SU-DHL-6 (cell line): Measurements from ENCODE around the gene DAAM1.

Experiments used
- EZH2phosphoT487 ChIP-seq: fragments of 200-600 bp; sonication (generic), shearing (Covaris generic); conservative IDR thresholded peaks from 2 replicates; pipeline ENCODE4 v1.6.1; 2018; ENCODE audit warnings: mild to moderate bottlenecking, antibody characterized with exemption, low read length, moderate library complexity, mixed read lengths
- TF ChIP-seq, protein P1 (sequence below): fragments of 200-600 bp; sonication (generic); IDR thresholded peaks from one replicate; pipeline ENCODE4 v1.5.1; 2017; ENCODE audit warnings: antibody characterized with exemption, mild to moderate bottlenecking, low read length, moderate library complexity; ENCODE audit not compliant: insufficient read depth, poor library complexity, severe bottlenecking

DNA sequence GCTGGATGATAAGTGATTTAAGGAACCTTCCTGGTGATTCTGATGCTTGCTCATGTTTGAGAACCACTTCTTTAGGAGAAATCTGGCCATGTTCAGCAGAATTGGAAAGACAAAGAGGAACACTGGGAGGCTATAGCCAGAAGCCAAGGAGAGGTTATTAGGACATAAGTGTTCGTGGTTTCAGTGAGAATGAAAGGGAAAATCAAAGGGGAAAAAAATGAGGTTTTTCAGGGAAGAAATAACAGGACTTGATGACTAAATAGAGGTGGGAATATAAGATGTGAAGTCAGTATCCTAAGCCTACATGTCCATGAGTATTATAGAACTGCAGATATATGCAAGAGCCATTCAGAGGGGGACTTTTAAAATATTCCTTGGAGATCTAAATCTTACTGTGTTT, 95.6 kb downstream of the DAAM1 start:
- TF ChIP-seq EZH2phosphoT487, result no peak
- TF ChIP-seq, protein P1, sequence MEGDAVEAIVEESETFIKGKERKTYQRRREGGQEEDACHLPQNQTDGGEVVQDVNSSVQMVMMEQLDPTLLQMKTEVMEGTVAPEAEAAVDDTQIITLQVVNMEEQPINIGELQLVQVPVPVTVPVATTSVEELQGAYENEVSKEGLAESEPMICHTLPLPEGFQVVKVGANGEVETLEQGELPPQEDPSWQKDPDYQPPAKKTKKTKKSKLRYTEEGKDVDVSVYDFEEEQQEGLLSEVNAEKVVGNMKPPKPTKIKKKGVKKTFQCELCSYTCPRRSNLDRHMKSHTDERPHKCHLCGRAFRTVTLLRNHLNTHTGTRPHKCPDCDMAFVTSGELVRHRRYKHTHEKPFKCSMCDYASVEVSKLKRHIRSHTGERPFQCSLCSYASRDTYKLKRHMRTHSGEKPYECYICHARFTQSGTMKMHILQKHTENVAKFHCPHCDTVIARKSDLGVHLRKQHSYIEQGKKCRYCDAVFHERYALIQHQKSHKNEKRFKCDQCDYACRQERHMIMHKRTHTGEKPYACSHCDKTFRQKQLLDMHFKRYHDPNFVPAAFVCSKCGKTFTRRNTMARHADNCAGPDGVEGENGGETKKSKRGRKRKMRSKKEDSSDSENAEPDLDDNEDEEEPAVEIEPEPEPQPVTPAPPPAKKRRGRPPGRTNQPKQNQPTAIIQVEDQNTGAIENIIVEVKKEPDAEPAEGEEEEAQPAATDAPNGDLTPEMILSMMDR, result no peak
